ENCODE measurements around the gene ALG11.
"Not testable (repeated sequence)": the region's sequence is repeated elsewhere in the genome, so short reads cannot be mapped to it uniquely, and the experiment has no call there.

ALG11 gene, protein sequence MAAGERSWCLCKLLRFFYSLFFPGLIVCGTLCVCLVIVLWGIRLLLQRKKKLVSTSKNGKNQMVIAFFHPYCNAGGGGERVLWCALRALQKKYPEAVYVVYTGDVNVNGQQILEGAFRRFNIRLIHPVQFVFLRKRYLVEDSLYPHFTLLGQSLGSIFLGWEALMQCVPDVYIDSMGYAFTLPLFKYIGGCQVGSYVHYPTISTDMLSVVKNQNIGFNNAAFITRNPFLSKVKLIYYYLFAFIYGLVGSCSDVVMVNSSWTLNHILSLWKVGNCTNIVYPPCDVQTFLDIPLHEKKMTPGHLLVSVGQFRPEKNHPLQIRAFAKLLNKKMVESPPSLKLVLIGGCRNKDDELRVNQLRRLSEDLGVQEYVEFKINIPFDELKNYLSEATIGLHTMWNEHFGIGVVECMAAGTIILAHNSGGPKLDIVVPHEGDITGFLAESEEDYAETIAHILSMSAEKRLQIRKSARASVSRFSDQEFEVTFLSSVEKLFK

DNA sequence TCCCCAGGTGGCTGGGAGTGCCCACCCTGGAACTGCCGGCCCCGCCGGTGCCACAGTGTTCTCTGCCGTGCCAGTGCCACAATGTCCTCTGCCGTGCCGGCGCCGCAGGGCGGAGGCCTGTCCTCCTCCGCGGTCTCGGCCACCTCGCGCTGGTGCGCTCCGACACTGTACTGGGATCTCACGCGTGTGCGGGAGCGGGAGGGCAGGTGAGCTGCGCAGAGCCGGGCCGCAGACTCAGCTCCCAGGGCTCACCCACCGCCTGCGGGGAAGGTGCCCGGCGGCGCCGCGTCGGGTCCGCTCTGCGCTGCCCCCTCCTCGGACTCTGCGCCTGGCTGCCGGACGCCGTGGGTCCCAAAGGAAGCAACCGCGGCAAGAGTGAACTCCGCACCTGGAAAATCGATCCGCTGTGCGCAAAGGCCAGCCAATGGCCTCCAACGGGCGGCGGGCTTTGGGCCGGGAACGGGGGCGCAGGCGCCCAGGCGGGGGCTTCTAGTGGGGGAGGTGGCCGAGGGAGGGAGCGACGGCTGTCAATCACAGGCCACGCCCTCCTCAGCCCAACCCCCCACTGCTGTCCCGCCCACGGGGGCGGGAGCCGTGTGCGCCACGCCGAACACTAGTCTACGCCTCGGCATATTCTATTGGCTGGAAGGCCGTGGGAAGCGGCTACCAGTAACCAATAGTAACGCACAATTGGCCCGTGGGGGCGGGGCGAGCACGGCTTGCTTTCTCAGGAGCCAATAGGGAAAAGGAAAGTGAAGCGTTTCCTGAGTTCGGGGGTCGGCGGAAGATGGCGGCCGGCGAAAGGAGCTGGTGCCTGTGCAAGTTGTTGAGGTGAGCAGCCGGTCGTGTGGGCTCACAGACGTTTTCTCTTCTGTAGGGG, at the start of gene ALG11:
Gene ALG11 (plus strand): TSS at position 767 of the 880 bp plus-strand sequence. CDS start 21 bp downstream, at position 788.
- peak; percentile 98 for DNase-seq (ENCODE audit: low read depth)

DNA sequence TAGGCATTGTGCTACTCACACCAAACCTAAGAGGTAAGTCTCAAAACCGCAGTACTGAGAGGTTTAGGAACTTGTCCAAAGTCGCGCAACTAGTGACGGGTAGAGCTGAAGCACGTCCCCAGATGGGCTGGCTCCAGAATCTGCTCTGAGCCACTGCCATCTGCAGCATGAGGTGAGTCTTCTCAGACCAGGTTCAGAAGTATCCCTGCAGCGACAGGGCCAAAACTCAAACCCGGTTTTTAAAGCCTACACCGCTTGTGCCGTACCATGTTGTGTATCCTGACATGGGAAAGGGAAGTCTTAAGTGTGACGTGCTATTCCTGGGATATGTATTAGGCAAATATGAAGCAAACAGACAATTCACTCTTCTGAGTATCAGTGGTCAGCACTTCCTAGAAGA, 46.0 kb upstream of the ALG11 start:
- DNase-seq (ENCODE audit: low read depth), result no peak

DNA sequence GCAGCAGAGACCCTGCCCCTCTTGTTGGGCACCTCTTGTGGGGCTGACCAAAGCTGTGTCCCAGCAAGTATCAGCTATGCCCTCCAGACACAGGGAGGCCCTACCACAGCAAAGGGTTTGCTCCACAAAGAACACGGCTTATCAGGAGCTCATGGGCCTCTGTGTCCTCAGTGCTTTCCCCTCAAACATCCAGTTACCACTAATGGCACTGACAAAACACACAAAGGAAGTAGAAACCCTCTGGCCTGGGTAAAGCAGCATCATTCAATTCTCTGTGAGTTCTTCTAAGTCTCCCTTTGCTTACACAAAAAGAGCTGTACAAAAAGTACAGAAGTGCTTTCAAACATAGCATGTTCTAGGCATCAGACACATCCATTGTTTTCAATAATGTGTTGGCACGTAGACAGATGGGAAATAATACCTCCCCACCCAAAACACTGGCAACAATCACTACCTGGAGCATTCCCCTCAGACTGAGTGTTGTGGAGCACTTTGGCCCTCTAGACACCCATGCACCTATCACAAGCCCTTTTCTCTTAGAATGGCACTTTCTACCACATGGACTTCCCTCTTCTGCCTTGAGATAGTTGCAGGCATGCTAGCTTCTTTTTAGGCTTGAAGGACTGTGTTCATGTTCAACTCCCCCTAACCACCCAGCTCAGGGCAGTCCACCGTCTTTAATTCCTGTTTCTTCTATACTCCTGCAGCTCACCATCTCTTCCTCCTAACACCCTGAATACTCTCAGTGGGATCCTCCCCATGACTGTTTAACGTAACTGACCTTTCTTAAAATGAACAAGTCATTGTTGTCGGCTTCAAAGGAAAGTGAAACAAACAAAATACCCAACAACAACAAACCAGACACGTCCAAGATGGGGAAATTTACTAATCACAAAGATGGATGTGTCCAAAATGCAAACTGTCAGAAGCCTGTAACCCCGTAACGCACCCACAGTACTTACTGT, 44.4 kb upstream of the ALG11 start:
- DNase-seq (ENCODE audit: low read depth), result no peak

DNA sequence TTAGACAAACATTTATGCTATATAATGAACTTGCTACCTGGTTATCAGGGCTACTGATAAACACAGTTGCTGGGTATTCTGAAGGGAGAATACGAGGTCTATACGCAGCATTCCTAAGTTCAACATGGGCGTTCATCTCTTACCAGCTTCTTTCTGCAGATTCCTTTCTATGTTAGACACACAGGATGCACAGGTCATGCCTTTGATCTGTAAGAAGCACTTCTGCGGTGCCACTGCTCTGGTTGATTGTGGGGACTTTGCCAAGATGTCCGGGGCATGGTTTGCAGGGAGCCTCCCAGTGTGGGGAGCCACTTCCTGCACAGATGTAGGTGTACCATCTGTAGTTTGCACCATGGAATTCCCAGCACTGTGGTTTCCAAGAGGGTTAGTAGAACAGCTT, 41.8 kb upstream of the ALG11 start:
- DNase-seq (ENCODE audit: low read depth), result no peak

DNA sequence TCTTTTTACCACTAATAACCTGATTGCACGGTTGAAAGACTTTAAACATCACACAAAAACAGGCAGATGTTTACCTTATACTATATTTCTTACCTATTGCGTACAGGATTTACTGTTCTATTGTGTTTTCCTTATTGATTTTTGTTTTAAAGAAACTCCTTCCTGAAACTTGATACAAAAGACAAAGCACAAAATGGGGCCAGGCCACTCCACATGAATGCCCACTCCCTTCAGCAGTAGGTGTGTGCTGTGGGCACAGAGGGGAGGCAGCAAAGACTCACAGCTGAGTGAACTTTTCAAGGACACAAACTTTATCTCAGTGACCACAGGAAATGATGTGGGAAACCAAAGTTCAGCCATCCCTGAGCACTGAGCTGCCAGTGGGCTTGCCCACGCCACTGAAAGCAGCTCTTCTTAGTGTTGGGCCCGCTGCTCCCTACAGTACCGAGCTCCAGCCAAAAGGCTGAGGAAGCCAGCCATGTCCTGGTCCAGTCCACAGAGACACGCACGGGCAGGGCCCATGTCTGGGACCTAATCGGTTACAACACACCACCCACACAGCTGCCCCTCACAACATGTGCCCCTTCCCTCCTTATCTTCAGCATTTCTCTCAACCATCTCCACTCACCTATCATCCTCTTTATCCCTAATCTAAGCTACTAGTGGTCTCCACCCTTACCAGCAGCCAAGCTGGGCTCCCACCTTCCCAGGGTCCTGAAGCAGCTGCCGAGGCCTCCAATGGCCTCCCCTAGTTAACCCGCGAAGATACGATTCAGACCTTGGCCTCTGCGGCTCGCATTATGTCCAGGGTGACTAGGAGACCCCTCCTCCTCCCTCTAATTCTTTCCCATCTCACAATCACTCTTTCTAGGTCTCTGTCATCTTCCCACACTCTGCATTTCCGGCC, 40.4 kb upstream of the ALG11 start:
- no peak for DNase-seq (ENCODE audit: low read depth)

DNA sequence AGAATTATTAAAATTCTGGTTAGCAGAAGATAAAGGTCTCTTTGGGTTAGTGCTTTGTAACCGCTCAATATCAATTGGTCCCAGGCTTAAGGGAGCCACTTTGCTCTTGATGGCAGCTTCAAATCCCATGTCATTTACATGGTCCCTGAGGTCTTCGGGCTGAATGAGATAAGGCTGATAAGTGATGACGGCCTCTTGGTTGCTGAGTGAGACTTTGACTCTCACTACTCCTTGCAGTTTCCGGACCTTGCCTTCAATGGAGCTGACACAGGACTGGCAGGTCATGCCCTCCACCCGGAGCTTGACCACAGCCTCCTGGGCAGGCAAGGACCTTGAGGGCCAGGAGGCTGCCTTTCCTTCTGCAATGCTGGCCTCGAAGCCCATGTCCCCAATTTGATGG, 37.7 kb upstream of the ALG11 start:
- no peak for DNase-seq (ENCODE audit: low read depth)

DNA sequence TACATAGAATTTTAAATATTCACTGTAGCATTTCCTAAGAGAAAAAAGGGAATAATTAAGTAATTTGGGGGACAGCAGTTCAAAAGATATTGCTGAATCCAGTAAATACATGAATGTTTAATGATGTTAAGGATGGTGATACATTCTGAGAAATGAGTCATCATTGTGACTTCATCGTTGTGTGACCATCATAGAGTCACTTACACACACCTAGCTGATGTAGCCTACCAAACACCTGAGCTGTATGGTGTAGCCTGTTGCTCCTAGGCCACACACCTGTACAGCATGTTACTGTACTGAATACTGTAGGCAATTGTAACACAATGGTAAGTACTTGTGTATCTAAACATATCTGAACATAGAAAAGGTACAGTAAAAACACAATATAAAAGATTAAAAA, 35.8 kb upstream of the ALG11 start:
- no peak for DNase-seq (ENCODE audit: low read depth)

DNA sequence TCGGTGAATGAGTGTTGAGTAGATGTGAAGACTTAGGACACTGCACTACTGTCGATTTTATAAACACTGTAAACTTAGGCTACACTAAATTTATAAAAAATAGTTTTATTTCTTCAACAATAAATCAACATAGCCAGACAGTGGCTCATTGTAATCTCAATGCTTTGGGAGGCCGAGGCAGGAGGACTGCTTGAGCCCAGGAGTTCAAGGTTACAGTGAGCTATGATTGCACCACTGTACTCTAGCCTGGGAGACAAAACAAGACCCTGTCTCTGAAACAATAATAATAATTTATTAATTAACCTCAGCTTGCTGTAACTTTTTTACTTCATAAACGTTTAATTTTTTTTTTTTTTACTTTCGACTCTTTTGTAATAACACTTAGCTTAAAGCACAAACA, 35.3 kb upstream of the ALG11 start:
- DNase-seq (ENCODE audit: low read depth), result no peak

DNA sequence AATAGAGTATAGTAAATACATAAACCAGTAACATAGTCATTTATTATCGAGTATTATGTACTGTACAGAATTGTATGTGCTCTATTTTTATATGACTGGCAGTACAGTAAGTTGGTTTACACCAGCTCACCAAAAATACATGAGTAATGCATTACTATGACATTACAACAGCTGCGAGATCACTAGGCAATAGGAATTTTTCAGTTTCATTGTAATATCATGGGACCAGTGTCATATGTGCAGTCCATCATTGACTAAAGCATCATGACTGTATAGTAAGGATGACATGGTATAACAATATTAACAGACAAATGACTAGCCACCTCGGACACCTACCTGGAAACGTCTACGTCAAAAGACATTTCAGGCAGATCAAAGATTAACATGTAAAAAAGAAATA, 34.6 kb upstream of the ALG11 start:
- DNase-seq (ENCODE audit: low read depth), result no peak

DNA sequence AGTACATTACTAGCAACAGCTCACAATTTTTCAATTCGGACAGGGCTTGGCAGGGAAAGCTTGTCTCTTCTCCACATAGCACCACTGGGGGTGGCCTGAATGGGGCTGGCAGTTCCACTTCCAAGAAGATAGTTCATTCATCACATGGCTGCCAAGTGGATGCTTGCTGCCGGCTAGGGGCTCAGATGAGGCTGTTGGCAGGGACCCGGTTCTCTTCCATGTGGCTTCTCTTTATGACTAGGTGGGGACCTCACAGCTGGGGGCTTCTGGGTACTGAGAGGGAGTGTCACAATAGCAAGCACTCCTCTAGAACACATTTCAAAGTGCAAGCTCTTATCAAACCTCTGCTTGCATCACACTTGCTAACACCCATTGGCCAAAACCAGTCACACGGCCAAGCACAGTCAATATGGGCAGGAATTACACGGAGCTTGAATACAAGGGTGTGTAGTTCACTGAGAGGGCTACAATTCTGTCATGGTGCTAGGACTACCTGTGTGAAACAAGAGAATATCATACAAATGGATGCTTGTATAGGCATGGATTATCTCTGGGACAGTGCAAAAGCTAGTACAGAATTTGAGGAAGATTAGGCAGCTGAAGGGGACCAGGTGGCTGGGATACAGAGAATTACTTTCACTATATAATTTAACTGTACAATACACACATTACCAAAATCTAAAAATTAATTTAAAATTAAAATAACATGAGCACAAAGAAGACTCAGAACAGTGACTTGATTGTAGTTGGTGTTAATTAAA, 33.2 kb upstream of the ALG11 start:
- DNase-seq (ENCODE audit: low read depth), result no peak

DNA sequence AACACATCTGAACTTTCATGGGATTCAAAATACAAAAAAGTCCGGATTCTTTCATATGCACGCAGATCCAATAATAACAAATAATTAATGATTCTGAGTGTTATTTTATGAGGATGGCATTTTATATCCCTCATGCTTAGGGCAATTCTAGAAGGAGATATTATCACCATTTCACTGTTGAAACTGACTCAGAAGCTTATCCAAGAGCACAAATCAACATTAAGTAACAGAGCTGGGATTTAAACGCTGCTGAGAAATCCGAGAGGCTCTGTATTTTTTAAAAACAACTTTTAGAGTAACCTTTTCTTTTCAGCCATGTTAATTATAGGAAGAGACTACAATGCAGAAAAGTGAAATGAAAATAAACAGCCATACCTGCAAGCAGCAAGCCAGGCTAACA, 31.3 kb upstream of the ALG11 start:
- peak; percentile 19 for DNase-seq (ENCODE audit: low read depth)

DNA sequence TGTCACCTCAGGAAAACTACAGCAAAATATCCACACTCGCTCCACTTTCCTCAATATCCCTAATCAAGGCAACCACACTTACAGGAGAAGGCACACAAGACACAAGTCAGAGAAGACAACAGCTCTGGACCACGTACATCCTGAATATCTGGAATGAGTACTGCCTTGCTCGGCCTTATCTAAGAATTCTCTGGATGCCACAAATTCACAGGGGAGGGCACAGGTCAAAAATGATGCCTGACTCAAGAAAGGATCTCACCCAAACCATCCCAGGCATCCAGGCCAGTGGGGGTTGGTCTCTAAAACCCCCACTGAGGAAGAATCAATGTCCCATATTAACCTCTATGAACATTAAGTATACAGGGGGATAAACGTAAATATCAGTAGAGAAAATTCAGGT, 30.8 kb upstream of the ALG11 start:
- peak; percentile 50 for DNase-seq (ENCODE audit: low read depth)

DNA sequence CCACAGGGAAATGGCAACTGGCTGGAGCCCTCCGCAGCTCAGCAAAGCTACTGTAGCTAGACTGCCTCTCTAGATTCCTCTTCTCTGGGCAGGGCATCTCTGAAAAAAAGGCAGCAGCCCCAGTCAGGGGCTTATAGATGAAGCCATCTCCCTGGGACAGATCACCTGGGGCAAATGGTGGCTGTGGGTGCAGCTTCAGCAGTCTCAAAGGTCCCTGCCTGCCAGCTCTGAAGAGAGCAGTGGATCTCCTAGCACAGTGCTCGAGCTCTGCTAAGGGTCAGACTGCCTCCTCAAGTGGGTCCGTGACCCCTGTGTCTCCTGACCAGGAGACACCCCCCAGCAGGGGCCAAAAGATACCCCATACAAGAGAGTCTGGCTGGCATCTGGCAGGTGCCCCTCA, 28.9 kb upstream of the ALG11 start:
- not testable (repeated sequence) for DNase-seq (ENCODE audit: low read depth)

DNA sequence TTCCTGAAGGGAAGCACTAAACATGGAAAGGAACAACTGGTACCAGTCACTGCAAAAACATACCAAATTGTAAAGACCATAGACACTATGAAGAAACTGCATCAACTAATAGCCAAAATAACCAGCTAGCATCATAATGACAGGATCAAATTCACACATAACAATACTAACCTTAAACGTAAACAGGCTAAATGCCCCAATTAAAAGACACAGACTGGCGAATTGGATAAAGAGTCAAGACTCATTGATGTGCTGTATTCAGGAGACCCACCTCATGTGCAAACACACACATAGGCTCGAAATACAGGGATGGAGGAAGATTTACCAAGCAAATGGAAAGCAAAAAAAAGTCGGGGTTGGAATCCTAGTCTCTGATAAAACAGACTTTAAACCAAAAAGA, 27.3 kb upstream of the ALG11 start:
- DNase-seq (ENCODE audit: low read depth), result not testable (repeated sequence)

DNA sequence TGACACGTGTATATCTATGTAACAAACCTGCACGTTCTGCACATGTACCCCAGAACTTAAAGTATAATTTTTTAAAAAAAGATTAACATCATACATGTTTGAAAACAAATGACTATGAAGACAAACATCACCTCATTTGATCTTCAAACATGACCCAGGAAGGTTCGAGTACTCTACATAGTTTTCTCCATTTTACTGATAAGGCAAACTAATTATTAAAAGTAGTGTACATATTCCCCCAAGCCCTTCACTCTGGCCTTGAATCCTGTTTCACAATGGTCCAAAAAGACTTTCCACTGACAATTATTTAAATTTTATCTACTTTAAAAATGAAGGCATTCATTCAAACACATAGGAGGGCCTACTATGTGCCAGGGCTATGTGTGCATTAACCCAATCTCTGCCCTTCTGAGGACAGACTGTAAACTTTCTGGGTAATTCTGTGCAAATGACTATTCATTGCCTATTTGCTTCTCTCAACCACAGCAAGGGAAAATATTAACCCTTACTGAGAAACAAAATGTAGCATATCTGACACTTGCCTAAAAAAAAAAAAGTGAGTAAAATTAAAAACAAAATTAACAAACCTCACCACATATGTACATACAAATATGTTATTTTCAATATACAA, 23.1 kb upstream of the ALG11 start:
- no peak for DNase-seq (ENCODE audit: low read depth)

DNA sequence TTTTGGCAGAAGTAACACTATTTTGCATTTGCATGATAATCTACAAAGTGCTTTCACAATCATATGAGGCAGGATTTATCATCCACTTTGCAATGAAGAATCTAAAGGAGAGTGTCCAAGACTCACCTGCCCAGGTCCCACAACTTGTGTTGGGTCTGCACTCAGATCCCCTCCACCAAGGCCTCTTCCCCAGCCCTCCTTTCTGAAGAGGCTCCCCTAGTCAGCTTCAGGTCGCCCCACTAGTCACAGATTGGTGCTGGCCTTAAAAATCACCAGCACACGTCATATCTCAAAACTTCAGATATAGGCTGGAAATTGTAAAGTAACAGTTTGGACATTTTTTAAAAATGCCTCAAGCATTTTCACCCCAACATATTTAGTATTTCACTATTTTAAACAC, 18.5 kb upstream of the ALG11 start:
- no peak for DNase-seq (ENCODE audit: low read depth)

DNA sequence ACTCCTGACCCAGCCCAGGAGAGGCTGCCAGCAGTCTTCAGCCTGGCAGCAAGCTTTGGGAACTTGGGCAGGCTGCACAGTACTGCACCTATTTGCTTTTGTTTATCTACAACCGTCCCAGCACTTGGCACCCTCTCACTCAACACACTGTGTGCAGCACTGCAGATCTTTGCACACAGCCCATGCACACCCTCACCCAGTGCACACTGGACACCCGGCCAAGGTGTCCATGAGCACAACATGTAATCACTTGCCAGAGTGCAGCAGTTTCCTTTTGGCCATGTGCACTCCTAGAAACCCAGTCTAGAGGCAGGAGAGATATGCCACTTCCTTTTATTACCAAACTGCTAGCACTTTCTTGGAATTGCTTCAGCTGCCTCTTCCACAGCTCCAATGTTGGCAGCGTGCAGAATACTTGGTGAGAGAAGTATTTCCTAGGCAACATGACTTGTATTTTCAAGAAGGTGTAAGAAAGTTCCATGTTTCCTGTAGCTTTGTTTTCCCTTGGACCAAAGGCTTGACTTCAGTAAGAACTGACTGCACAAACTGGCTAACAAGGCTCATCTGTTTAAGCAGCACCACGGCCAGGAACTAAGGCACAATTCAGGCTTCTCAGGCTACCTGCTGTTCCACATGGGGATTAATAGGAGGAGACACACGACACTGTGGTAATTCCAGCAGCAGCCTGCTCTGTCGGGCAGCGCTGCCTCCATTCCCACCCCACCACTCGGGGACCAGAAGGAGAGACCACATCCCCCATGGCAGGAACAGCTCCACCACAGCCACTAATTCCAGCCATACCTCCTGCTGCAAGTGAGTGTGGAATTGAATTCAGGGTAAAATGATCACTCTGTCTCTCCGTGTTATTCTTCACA, 16.3 kb upstream of the ALG11 start:
- no peak for DNase-seq (ENCODE audit: low read depth)

DNA sequence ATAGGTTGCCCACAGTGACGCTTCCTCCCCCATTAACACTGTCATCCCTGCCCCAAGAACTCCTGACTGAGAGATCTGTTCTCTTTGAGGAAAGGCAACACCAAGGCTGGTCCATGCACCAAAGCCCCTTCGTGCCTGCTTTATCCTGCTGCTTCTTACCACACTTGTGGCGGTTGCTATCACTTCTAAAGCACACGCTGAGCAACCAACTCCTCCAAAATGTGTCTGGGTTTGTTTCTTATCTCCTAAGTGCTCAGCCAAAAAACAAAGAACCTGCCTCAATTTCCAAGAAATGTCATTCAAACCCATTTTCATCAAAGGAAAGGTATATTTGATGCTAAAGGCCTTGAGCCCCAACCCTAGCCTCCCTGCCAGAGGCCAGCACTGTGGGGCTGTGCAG, 15.6 kb upstream of the ALG11 start:
- no peak for DNase-seq (ENCODE audit: low read depth)

DNA sequence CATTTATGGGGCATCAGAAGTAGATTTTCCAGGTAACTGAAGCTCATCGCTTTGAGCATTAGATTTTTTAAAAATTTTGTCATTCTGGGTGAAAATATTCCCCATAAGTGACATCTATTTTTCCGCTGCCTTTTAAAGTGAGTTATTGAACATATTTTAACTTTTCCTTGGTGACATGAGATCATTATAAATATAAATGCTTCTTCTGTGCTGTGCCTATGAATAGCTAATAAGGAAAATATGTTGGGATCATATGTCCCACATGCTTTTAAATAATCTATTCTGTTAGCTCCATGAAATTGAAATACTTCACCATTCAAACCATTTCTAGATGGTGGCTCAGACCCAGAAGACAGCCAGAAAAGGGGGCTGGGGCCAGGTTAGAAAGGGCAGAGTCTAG, 15.0 kb upstream of the ALG11 start:
- no peak for DNase-seq (ENCODE audit: low read depth)

Data from EH (cell line).